CD14-positive monocyte (primary cell): ENCODE measurements around the gene PHF5A. TPM values are rescaled to one million over a fixed set of nuclear protein-coding genes. Genes with fewer than 3 reads are reported as not detected.
A peak's percentile ranks its signal among the peaks of the same experiment; 100 is the strongest.

Experiments used
- DNase-seq, 3 donors: peaks; one replicate each; pipeline ENCODE4 v3.0.0-alpha.2; 2011 to 2022
- H2AFZ ChIP-seq: 2 replicates; pipeline ENCODE4 v1.6.0; 2012; ENCODE audit warnings: mild to moderate bottlenecking, low read depth, low read length, inconsistent platforms; ENCODE audit not compliant: insufficient read depth, poor library complexity, severe bottlenecking
- H3K27ac ChIP-seq, 2 donors: 1 replicate in 1 of 2; 2 replicates in 1 of 2; pipeline ENCODE4 v1.5.1; 2012 to 2013; ENCODE audit warnings: low read length in 2 of 2, control low read depth in 1 of 2, inconsistent platforms in 1 of 2, low read depth in 1 of 2, mild to moderate bottlenecking in 1 of 2
- H3K27me3 ChIP-seq, 2 donors: one replicate each; pipeline versions ENCODE4 v1.6.0 to v1.6.1; 2011 to 2013; ENCODE audit warnings: low read length in 2 of 2; ENCODE audit not compliant: control insufficient read depth in 2 of 2, insufficient read depth in 2 of 2
- H3K36me3 ChIP-seq, 2 donors: replicated peaks in 1 of 2; 1 replicate in 1 of 2; 2 replicates in 1 of 2; pipeline versions ENCODE4 v1.5.1 to v1.6.1; 2012 to 2013; ENCODE audit warnings: low read length in 2 of 2, control low read depth in 1 of 2, inconsistent platforms in 1 of 2, mild to moderate bottlenecking in 1 of 2; ENCODE audit not compliant: insufficient read depth in 2 of 2, control insufficient read depth in 1 of 2
- H3K4me1 ChIP-seq, 2 donors: 1 replicate in 1 of 2; 2 replicates in 1 of 2; pipeline versions ENCODE4 v1.5.1 to v1.6.1; 2012 to 2013; ENCODE audit warnings: low read length in 2 of 2, control low read depth in 1 of 2, inconsistent platforms in 1 of 2, mild to moderate bottlenecking in 1 of 2, moderate library complexity in 1 of 2; ENCODE audit not compliant: insufficient read depth in 2 of 2, control insufficient read depth in 1 of 2
- H3K4me2 ChIP-seq: replicated peaks from 2 replicates; pipeline ENCODE3; 2012; ENCODE audit warnings: low read length, moderate library complexity, mild to moderate bottlenecking; ENCODE audit not compliant: poor library complexity, severe bottlenecking; ENCODE audit errors: extremely low read depth
- H3K4me3 ChIP-seq, 3 experiments: fragments of 200-600 bp in 1 of 3; sonication (generic) in 1 of 3; replicated peaks in 1 of 3; 1 replicate in 2 of 3; 2 replicates in 1 of 3; pipeline ENCODE4 v1.5.1; 2011 to 2013; ENCODE audit warnings: low read length in 3 of 3, mild to moderate bottlenecking in 3 of 3, control low read depth in 2 of 3, low read depth in 2 of 3, inconsistent platforms in 1 of 3, moderate library complexity in 1 of 3
- H3K79me2 ChIP-seq: 2 replicates; pipeline ENCODE4 v1.6.0; 2012; ENCODE audit warnings: mild to moderate bottlenecking, control low read depth, inconsistent platforms, low read length, moderate library complexity; ENCODE audit not compliant: insufficient read depth
- H3K9ac ChIP-seq: 2 replicates; pipeline ENCODE4 v1.6.0; 2017; ENCODE audit warnings: low read length, mild to moderate bottlenecking; ENCODE audit not compliant: insufficient read depth, poor library complexity, severe bottlenecking
- H3K9me3 ChIP-seq, 2 donors: replicated peaks in 1 of 2; 1 replicate in 1 of 2; 2 replicates in 1 of 2; pipeline versions ENCODE4 v1.5.1 to v1.6.1; 2012 to 2013; ENCODE audit warnings: low read length in 2 of 2, control low read depth in 1 of 2; ENCODE audit not compliant: control insufficient read depth in 1 of 2, insufficient read depth in 1 of 2
- H4K20me1 ChIP-seq: 2 replicates; pipeline ENCODE4 v1.6.0; 2012; ENCODE audit warnings: mild to moderate bottlenecking, low read length, control low read depth, moderate library complexity; ENCODE audit not compliant: insufficient read depth
- H3K27ac Mint-ChIP-seq, 7 donors: one replicate each; pipeline ENCODE4 v1.8.0; 2020; ENCODE audit warnings: mild to moderate bottlenecking in 7 of 7, mixed read lengths in 7 of 7, moderate library complexity in 6 of 7, inconsistent platforms in 2 of 7
- H3K27me3 Mint-ChIP-seq, 3 donors: one replicate each; pipeline ENCODE4 v1.8.0; 2021 to 2022; ENCODE audit warnings: low read depth in 3 of 3, mild to moderate bottlenecking in 3 of 3, mixed read lengths in 3 of 3, moderate library complexity in 3 of 3, inconsistent platforms in 1 of 3
- H3K36me3 Mint-ChIP-seq, 2 donors: one replicate each; pipeline ENCODE4 v1.8.0; 2020; ENCODE audit warnings: mixed read lengths in 2 of 2, inconsistent platforms in 1 of 2, mild to moderate bottlenecking in 1 of 2
- H3K4me1 Mint-ChIP-seq: one replicate; pipeline ENCODE4 v1.8.0; 2020; ENCODE audit warnings: mild to moderate bottlenecking, mixed read lengths
- H3K4me3 Mint-ChIP-seq, 2 donors: one replicate each; pipeline ENCODE4 v1.8.0; 2020; ENCODE audit warnings: mild to moderate bottlenecking in 2 of 2, mixed read lengths in 2 of 2, moderate library complexity in 1 of 2
- H3K9me3 Mint-ChIP-seq, 7 donors: one replicate each; pipeline ENCODE4 v1.8.0; 2020 to 2022; ENCODE audit warnings: mixed read lengths in 7 of 7, mild to moderate bottlenecking in 6 of 7, moderate library complexity in 6 of 7, inconsistent platforms in 2 of 7
- whole genome bisulfite sequencing: methylation state at CpG from one replicate; pipeline ENCODE4 v1.1.5; 2013; ENCODE audit warnings: missing lambda C conversion rate; ENCODE audit not compliant: insufficient coverage; 5-methylcytosine and 5-hydroxymethylcytosine counted together
- intact Hi-C, 2 donors: fragments of 100-400 bp; cut with micrococcal nuclease; formaldehyde crosslinking; loops; one replicate each; pipeline versions ENCODE4 v1.15.0 to v1.15.1; 2023
- polyA plus RNA-seq, 3 donors: library from polyadenylated mRNA; depleted of rRNA in 1 of 3; unstranded in 2 of 3; stranded (reverse) in 1 of 3; fragments of 300-500 nt in 2 of 3; fragments of >200 nt in 1 of 3; fragmentation: Illumina TruSeq in 2 of 3; gene quantifications; 1 replicate in 2 of 3; 2 replicates in 1 of 3; pipeline ENCODE4 v1.2.3, GENCODE V29; 2012 to 2021
- TF ChIP-seq, protein P1 (sequence below): fragments of 200-600 bp; IDR thresholded peaks from one replicate; pipeline ENCODE4 v1.8.0; 2022; ENCODE audit warnings: antibody characterized with exemption, mild to moderate bottlenecking

PHF5A gene
- polyA plus RNA-seq, 3 donors = 22.0 to 31.3 (median 26.3) TPM

GRCh38 chr22:41501209-41501608 is 32.7 kb upstream of the PHF5A start:
- Histone ChIP-seq H3K27ac (no peak overlapping the region), H4K20me1 (peaks cover 63% of the 10 kb centered on the region), H3K27me3 (no peaks in the 10 kb centered on the region), H3K79me2 (peaks cover 39% of the 10 kb centered on the region), H2AFZ (no peak overlapping the region), H3K4me2 (no peak overlapping the region), H3K9me3 (no peaks in the 10 kb centered on the region), H3K36me3 (peaks cover 42 to 71% of the 10 kb centered on the region in 2 donors), H3K4me1 (no peaks in the 10 kb centered on the region), H3K9ac (no peak overlapping the region), H3K4me3 (no peak overlapping the region)
- H3K9me3 Mint-ChIP-seq = no peaks in the 10 kb centered on the region
- TF ChIP-seq, protein P1, sequence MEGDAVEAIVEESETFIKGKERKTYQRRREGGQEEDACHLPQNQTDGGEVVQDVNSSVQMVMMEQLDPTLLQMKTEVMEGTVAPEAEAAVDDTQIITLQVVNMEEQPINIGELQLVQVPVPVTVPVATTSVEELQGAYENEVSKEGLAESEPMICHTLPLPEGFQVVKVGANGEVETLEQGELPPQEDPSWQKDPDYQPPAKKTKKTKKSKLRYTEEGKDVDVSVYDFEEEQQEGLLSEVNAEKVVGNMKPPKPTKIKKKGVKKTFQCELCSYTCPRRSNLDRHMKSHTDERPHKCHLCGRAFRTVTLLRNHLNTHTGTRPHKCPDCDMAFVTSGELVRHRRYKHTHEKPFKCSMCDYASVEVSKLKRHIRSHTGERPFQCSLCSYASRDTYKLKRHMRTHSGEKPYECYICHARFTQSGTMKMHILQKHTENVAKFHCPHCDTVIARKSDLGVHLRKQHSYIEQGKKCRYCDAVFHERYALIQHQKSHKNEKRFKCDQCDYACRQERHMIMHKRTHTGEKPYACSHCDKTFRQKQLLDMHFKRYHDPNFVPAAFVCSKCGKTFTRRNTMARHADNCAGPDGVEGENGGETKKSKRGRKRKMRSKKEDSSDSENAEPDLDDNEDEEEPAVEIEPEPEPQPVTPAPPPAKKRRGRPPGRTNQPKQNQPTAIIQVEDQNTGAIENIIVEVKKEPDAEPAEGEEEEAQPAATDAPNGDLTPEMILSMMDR = no peak
- intact Hi-C loops = no loop called here
- no peak for DNase-seq
- peaks cover 52 to 76% of the 10 kb centered on the region in 2 donors for H3K36me3 Mint-ChIP-seq
- peak overlapping the region in 1 of 7 donors; percentile 57 for H3K27ac Mint-ChIP-seq
- no peaks in the 10 kb centered on the region for H3K4me1 Mint-ChIP-seq
- 97% methylated on average over 4 of the region's 5 CpGs for WGBS
- H3K4me3 Mint-ChIP-seq = no peak overlapping the region
- H3K27me3 Mint-ChIP-seq = peaks cover 0 to 1% (median 0%) of the 10 kb centered on the region in 3 donors

GRCh38 chr22:41500303-41500702 is 31.8 kb upstream of the PHF5A start:
- Histone ChIP-seq H3K4me1 (no peaks in the 10 kb centered on the region), H2AFZ (no peak overlapping the region), H3K9me3 (no peaks in the 10 kb centered on the region), H3K9ac (no peak overlapping the region), H4K20me1 (peaks cover 63% of the 10 kb centered on the region), H3K27me3 (no peaks in the 10 kb centered on the region), H3K4me3 (no peak overlapping the region), H3K27ac (no peak overlapping the region), H3K36me3 (peaks cover 42 to 71% of the 10 kb centered on the region in 2 donors), H3K79me2 (peaks cover 48% of the 10 kb centered on the region), H3K4me2 (no peak overlapping the region)
- H3K36me3 Mint-ChIP-seq = peaks cover 55 to 76% of the 10 kb centered on the region in 2 donors
- intact Hi-C loops = no loop called here
- no peaks in the 10 kb centered on the region for H3K4me1 Mint-ChIP-seq
- no peak overlapping the region for H3K27ac Mint-ChIP-seq
- TF ChIP-seq, protein P1 = no peak
- H3K27me3 Mint-ChIP-seq = peaks cover 0 to 1% (median 0%) of the 10 kb centered on the region in 3 donors
- no peak overlapping the region for H3K4me3 Mint-ChIP-seq
- no peaks in the 10 kb centered on the region for H3K9me3 Mint-ChIP-seq
- 82% methylated on average over 6 of the region's 7 CpGs for WGBS
- DNase-seq = no peak
